ENCODE measurements around the gene PPP1R11. TPM values are rescaled to one million over a fixed set of nuclear protein-coding genes. Genes with fewer than 3 reads are reported as not detected.

Gene PPP1R11
- total and polyA plus RNA-seq, 2 of the 13 experiments (the other 11 are each of a cell fraction or from before 2014, with no cell fraction given) = 32.1 to 58.9 TPM

DNA sequence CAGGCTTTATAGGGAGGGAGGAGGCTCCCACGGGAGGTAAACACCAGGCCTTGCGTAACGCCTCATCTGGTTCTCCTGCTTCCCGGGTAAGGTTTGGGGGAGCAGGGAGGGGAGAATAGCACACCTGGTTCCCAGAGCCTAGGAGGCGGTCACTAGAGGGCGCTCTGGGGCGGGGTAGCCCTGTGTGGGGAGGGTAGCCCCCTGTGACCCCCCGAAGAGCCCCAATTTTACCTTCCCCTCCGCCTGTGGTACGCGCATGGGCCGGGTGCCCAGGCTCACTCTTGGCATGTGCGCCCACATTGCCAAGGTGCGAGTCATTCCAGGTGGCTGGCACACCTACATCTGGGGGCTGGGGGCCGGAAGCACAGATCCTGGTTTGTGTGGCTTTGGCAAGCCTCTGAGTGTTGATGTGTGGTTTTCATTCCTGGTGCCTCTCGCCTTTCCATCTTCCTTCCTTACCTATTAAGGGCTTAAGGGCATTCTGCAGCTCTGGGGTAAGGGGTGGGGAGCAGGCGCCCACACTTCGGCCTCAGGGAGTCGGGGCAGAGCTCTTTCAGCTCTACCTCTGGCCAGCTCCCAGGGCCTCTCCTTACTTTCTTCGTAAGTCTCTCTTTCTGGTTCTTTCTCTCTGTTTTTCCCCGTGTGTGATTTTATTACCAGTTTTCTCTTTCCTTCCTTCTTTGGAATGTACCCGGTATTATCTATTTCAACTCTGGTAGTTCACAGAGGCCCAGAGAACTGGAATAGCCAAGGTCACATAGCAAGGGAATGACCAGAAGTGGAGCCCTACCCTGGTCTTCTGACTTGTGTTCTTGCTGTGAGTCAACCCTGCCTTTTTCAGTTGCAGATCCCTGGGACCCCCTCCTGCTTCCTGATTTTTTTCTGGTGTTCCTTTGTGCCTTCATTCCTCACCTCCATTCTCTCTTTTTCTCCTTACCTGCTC, 9.1 kb downstream of the PPP1R11 start (continued):
- TF ChIP-seq POLR2G (IDR thresholded peaks at IDR 0.05; ENCODE audit: low read depth, low read length) (no peak), ZBTB7B (CRISPR knock-in tag; IDR thresholded peaks at IDR 0.05) (peak; percentile 62), SKI (IDR thresholded peaks at IDR 0.05; ENCODE audit: partially characterized antibody) (no peak), ZNF790 (CRISPR knock-in tag; IDR thresholded peaks at IDR 0.05; ENCODE audit: borderline replicate concordance) (no peak), HOXA9 (CRISPR knock-in tag; IDR thresholded peaks at IDR 0.05; ENCODE audit: borderline replicate concordance) (peak; percentile 65; the same call in 1 of the 2 replicates), ZNF20 (CRISPR knock-in tag; IDR thresholded peaks at IDR 0.05) (no peak), NFYB (CRISPR knock-in tag; IDR thresholded peaks at IDR 0.05) (no peak), EEA1 (CRISPR knock-in tag; IDR thresholded peaks at IDR 0.05; ENCODE audit: borderline replicate concordance) (no peak), NR2F1 (CRISPR knock-in tag; IDR thresholded peaks at IDR 0.05) (no peak), ZNF562 (CRISPR knock-in tag; IDR thresholded peaks at IDR 0.05; ENCODE audit: borderline replicate concordance) (no peak), TBX3 (IDR thresholded peaks at IDR 0.05; ENCODE audit: borderline replicate concordance) (no peak), TP53 (CRISPR knock-in tag; conservative IDR thresholded peaks at IDR 0.05) (no peak), RAD21 (CRISPR knock-in tag; IDR thresholded peaks at IDR 0.05) (peak; percentile 40; the same call in 1 of the 2 replicates), CENPT (CRISPR knock-in tag; IDR thresholded peaks at IDR 0.05; ENCODE audit: low read depth) (no peak)
- TF ChIP-seq, protein P1, sequence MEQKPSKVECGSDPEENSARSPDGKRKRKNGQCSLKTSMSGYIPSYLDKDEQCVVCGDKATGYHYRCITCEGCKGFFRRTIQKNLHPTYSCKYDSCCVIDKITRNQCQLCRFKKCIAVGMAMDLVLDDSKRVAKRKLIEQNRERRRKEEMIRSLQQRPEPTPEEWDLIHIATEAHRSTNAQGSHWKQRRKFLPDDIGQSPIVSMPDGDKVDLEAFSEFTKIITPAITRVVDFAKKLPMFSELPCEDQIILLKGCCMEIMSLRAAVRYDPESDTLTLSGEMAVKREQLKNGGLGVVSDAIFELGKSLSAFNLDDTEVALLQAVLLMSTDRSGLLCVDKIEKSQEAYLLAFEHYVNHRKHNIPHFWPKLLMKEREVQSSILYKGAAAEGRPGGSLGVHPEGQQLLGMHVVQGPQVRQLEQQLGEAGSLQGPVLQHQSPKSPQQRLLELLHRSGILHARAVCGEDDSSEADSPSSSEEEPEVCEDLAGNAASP (CRISPR knock-in tag; IDR thresholded peaks at IDR 0.05; ENCODE audit: borderline replicate concordance) = no peak
